OCI-LY1 (cell line): Measurements from ENCODE around the gene PTPRD.
A peak's percentile ranks its signal among the peaks of the same experiment; 100 is the strongest.

Experiments used
- H2AFZ ChIP-seq: fragments of 200-600 bp; sonication (generic), shearing (Covaris generic); 2 replicates; pipeline ENCODE4 v1.6.0; 2014; ENCODE audit warnings: antibody characterized with exemption, mild to moderate bottlenecking, low read length
- H3F3A ChIP-seq: fragments of 200-600 bp; sonication (generic), shearing (Covaris generic); 2 replicates; pipeline ENCODE4 v1.6.0; 2014; ENCODE audit warnings: mild to moderate bottlenecking, antibody characterized with exemption, low read length, moderate library complexity; ENCODE audit not compliant: insufficient read depth
- H3K27ac ChIP-seq: fragments of 200-600 bp; sonication (generic); 2 replicates; pipeline ENCODE4 v1.5.1; 2014; ENCODE audit warnings: low read length, mixed run types, mild to moderate bottlenecking, low read depth; ENCODE audit not compliant: poor library complexity, severe bottlenecking
- H3K27me3 ChIP-seq: fragments of 200-600 bp; sonication (generic); 2 replicates; pipeline ENCODE4 v1.6.0; 2014; ENCODE audit warnings: antibody characterized with exemption, mild to moderate bottlenecking, low read length, moderate library complexity; ENCODE audit not compliant: insufficient read depth
- H3K36me3 ChIP-seq: fragments of 200-600 bp; sonication (generic); 2 replicates; pipeline ENCODE4 v1.6.1; 2014; ENCODE audit warnings: mild to moderate bottlenecking, antibody characterized with exemption, low read length, moderate library complexity, mixed read lengths; ENCODE audit not compliant: insufficient read depth
- H3K4me1 ChIP-seq: fragments of 200-600 bp; sonication (generic); 2 replicates; pipeline ENCODE4 v1.5.1; 2014; ENCODE audit warnings: mild to moderate bottlenecking, low read length, moderate library complexity; ENCODE audit not compliant: insufficient read depth, severe bottlenecking
- H3K4me2 ChIP-seq: fragments of 200-600 bp; sonication (generic), shearing (Covaris generic); 2 replicates; pipeline ENCODE4 v1.6.1; 2014; ENCODE audit warnings: low read length
- H3K4me3 ChIP-seq: fragments of 200-600 bp; sonication (generic); 2 replicates; pipeline ENCODE4 v1.5.1; 2014; ENCODE audit warnings: low read length, low read depth, mild to moderate bottlenecking, mixed read lengths; ENCODE audit not compliant: poor library complexity, severe bottlenecking
- H3K79me2 ChIP-seq: fragments of 200-600 bp; shearing (Covaris generic); 2 replicates; pipeline ENCODE4 v1.6.1; 2016; ENCODE audit warnings: mixed run types, low read length, mixed read lengths; ENCODE audit not compliant: insufficient read depth
- H3K9ac ChIP-seq: fragments of 200-600 bp; sonication (generic), shearing (Covaris generic); 2 replicates; pipeline ENCODE4 v1.6.1; 2014; ENCODE audit warnings: mild to moderate bottlenecking, low read length, mixed read lengths
- H3K9me2 ChIP-seq: fragments of 200-600 bp; sonication (generic), shearing (Covaris generic); 2 replicates; pipeline ENCODE4 v1.6.1; 2014; ENCODE audit warnings: low read depth, mild to moderate bottlenecking, low read length, mixed read lengths
- H3K9me3 ChIP-seq: fragments of 200-600 bp; shearing (Covaris generic); 2 replicates; pipeline ENCODE4 v1.6.1; 2014; ENCODE audit warnings: low read length, mixed read lengths
- H4K20me1 ChIP-seq: fragments of 200-600 bp; sonication (generic), shearing (Covaris generic); 2 replicates; pipeline ENCODE4 v1.6.0; 2016; ENCODE audit warnings: mild to moderate bottlenecking, low read length; ENCODE audit not compliant: insufficient read depth
- EZH2 ChIP-seq: fragments of 200-600 bp; sonication (generic), shearing (Covaris generic); IDR thresholded peaks from 2 replicates; pipeline ENCODE4 v1.8.0; 2017; ENCODE audit warnings: borderline replicate concordance, mixed run types, mild to moderate bottlenecking, antibody characterized with exemption, low read length, moderate library complexity, mixed read lengths
- TF ChIP-seq, protein P1 (sequence below): fragments of 200-600 bp; sonication (generic), shearing (Covaris generic); IDR thresholded peaks from 2 replicates; pipeline ENCODE4 v1.5.1; 2017; ENCODE audit warnings: mild to moderate bottlenecking, antibody characterized with exemption, low read length, moderate library complexity, mixed read lengths

PTPRD gene

GRCh38 chr9:9389904-9390303 is 1222.9 kb downstream of the PTPRD start:
- H4K20me1 ChIP-seq: no peaks in the 10 kb centered on the region
- no peaks in the 10 kb centered on the region for H3F3A ChIP-seq
- no peaks in the 10 kb centered on the region for H3K27me3 ChIP-seq
- no peak for TF ChIP-seq EZH2
- TF ChIP-seq, protein P1, sequence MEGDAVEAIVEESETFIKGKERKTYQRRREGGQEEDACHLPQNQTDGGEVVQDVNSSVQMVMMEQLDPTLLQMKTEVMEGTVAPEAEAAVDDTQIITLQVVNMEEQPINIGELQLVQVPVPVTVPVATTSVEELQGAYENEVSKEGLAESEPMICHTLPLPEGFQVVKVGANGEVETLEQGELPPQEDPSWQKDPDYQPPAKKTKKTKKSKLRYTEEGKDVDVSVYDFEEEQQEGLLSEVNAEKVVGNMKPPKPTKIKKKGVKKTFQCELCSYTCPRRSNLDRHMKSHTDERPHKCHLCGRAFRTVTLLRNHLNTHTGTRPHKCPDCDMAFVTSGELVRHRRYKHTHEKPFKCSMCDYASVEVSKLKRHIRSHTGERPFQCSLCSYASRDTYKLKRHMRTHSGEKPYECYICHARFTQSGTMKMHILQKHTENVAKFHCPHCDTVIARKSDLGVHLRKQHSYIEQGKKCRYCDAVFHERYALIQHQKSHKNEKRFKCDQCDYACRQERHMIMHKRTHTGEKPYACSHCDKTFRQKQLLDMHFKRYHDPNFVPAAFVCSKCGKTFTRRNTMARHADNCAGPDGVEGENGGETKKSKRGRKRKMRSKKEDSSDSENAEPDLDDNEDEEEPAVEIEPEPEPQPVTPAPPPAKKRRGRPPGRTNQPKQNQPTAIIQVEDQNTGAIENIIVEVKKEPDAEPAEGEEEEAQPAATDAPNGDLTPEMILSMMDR: no peak
- H2AFZ ChIP-seq: no peak overlapping the region
- H3K9me3 ChIP-seq: no peaks in the 10 kb centered on the region
- no peak overlapping the region for H3K4me2 ChIP-seq
- H3K27ac ChIP-seq: no peak overlapping the region
- no peaks in the 10 kb centered on the region for H3K9me2 ChIP-seq
- H3K36me3 ChIP-seq: no peaks in the 10 kb centered on the region
- H3K9ac ChIP-seq: no peak overlapping the region
- no peaks in the 10 kb centered on the region for H3K79me2 ChIP-seq
- no peaks in the 10 kb centered on the region for H3K4me1 ChIP-seq
- no peak overlapping the region for H3K4me3 ChIP-seq

DNA sequence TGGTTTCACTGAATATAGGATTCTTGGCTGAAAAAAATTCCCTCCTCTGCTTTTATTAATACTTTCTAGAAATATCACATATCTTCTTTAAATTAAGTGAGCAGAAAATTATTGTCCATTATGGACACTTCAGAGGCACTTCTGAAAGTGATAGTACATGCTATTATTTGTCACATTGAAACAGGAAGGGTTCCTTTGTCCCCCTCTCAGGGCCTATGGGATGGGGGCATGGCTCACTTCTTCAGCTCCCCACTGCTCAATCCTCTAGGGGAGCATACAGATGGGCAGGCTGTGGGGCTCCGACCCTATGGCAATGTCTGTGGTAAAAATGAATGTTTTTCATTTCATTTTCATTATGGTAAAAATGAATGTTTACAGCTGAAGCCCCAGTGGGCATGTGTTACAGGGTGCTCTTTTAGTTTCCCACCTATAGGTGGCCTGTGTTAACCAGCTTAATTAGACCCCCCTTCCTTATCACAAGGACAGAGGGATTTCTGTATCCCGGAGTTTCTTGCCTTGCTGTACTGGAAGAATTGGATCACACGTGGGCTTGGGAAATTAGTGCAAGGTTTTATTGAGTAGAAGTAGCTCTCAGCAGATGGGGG is 1225.2 kb downstream of the PTPRD start:
- no peak overlapping the region for H3K9ac ChIP-seq
- no peak overlapping the region for H2AFZ ChIP-seq
- no peaks in the 10 kb centered on the region for H3K79me2 ChIP-seq
- no peaks in the 10 kb centered on the region for H3F3A ChIP-seq
- TF ChIP-seq, protein P1: peak; percentile 27; the same call in 1 of the 2 replicates
- TF ChIP-seq EZH2: no peak
- no peak overlapping the region for H3K27ac ChIP-seq
- no peak overlapping the region for H3K4me2 ChIP-seq
- no peaks in the 10 kb centered on the region for H3K9me3 ChIP-seq
- no peaks in the 10 kb centered on the region for H3K4me1 ChIP-seq
- H3K27me3 ChIP-seq: no peaks in the 10 kb centered on the region
- no peaks in the 10 kb centered on the region for H3K36me3 ChIP-seq
- H4K20me1 ChIP-seq: no peaks in the 10 kb centered on the region
- H3K9me2 ChIP-seq: no peaks in the 10 kb centered on the region
- no peak overlapping the region for H3K4me3 ChIP-seq

- Histone ChIP-seq H4K20me1 (no peaks in the 10 kb centered on the region), H3K27ac (no peak overlapping the region), H3K9me3 (no peaks in the 10 kb centered on the region), H3K4me1 (no peaks in the 10 kb centered on the region), H3K4me2 (no peak overlapping the region), H3K27me3 (no peaks in the 10 kb centered on the region), H3K79me2 (no peaks in the 10 kb centered on the region), H3K4me3 (no peak overlapping the region), H2AFZ (no peak overlapping the region), H3K36me3 (no peaks in the 10 kb centered on the region), H3F3A (no peaks in the 10 kb centered on the region), H3K9me2 (no peaks in the 10 kb centered on the region), H3K9ac (no peak overlapping the region)
- TF ChIP-seq EZH2: no peak
- TF ChIP-seq, protein P1: no peak
Observed at GRCh38 chr9:9362332-9362731, 1250.5 kb downstream of the PTPRD start.
